Ovary (tissue), 3 donors: Measurements from ENCODE around the gene PRSS35.

ENCODE experiments used
- EP300 ChIP-seq: sonication (generic); formaldehyde crosslinking; IDR thresholded peaks from one replicate; pipeline ENCODE4 v1.6.1; 2017; ENCODE audit warnings: antibody characterized with exemption
- TF ChIP-seq, protein P1 (sequence below), 3 donors: fragments of 450-650 bp in 2 of 3; fragments of 200-600 bp in 1 of 3; IDR thresholded peaks; one replicate each; pipeline versions ENCODE4 v1.5.1 to v1.8.0; 2016 to 2022; ENCODE audit warnings: antibody characterized with exemption in 3 of 3, mild to moderate bottlenecking in 1 of 3
- donor health status: DM: no; HTN: no; CAD: no.

DNA sequence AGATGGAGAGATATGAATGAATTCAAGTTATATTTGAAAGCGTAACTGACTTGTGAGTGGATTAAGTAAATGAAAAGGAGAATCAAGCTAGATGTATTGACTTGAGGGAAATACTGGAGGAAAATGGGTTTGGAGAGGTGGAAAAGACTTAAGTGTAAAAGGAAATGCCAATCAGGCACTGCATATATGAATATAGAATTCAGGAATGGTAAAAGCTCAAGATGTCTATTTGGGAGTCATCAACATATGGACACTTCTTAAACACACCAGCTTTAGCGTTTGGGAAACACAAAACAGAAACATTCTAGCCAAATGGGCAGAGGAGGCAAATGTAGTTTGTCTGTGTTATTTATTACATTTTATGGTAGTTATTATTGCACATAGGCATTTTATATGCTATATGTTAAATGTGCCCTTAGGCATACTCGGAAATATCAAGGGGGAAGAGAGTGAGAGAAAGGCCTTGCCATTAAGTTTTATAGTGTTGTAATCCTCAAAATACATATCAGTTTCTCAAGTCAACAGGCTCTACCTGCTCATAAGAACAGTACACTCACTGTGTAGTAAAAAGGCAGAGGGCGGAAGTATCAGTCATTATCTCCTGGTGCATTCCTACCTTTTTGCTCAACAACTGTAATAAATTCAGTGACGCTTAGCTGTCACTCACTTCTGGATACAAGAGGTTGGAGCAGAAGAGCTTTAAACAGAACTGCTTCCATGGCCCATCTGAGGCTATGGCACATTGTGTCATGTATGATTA lies 47.8 kb upstream of the PRSS35 start:
- TF ChIP-seq, protein P1, sequence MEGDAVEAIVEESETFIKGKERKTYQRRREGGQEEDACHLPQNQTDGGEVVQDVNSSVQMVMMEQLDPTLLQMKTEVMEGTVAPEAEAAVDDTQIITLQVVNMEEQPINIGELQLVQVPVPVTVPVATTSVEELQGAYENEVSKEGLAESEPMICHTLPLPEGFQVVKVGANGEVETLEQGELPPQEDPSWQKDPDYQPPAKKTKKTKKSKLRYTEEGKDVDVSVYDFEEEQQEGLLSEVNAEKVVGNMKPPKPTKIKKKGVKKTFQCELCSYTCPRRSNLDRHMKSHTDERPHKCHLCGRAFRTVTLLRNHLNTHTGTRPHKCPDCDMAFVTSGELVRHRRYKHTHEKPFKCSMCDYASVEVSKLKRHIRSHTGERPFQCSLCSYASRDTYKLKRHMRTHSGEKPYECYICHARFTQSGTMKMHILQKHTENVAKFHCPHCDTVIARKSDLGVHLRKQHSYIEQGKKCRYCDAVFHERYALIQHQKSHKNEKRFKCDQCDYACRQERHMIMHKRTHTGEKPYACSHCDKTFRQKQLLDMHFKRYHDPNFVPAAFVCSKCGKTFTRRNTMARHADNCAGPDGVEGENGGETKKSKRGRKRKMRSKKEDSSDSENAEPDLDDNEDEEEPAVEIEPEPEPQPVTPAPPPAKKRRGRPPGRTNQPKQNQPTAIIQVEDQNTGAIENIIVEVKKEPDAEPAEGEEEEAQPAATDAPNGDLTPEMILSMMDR (IDR thresholded peaks at IDR 0.05), result no peak
- no peak for TF ChIP-seq EP300
